Fibroblast of skin of left quadriceps (primary cell): ENCODE measurements around the gene CDKAL1.
A peak's percentile ranks its signal among the peaks of the same experiment; 100 is the strongest.
"Not testable (repeated sequence)": the region's sequence is repeated elsewhere in the genome, so short reads cannot be mapped to it uniquely, and the experiment has no call there.

Experiments
- DNase-seq, 2 experiments: peaks; one replicate each; pipeline ENCODE4 v3.0.0-alpha.2; 2013; ENCODE audit warnings: low read depth in 2 of 2

CDKAL1 gene

GRCh38 chr6:21067521-21067920, 533.3 kb downstream of the CDKAL1 start:
- no peak for DNase-seq

- no peak for DNase-seq
Observed at GRCh38 chr6:21070620-21071019, 536.4 kb downstream of the CDKAL1 start.

GRCh38 chr6:21071780-21072468, 537.7 kb downstream of the CDKAL1 start:
- no peak for DNase-seq

- no peak for DNase-seq
Observed at GRCh38 chr6:21073318-21073839, 539.1 kb downstream of the CDKAL1 start.

GRCh38 chr6:21074484-21074883, 540.2 kb downstream of the CDKAL1 start:
- DNase-seq, result no peak

GRCh38 chr6:21075986-21076385, 541.7 kb downstream of the CDKAL1 start:
- DNase-seq, result no peak

GRCh38 chr6:21078497-21078896, 544.2 kb downstream of the CDKAL1 start:
- no peak for DNase-seq

GRCh38 chr6:21079468-21080048, 545.3 kb downstream of the CDKAL1 start:
- peak; percentile 36 to 37 for DNase-seq

GRCh38 chr6:21080221-21080620, 546.0 kb downstream of the CDKAL1 start:
- DNase-seq, result no peak

GRCh38 chr6:21082091-21082490, 547.8 kb downstream of the CDKAL1 start:
- no peak for DNase-seq

- no peak for DNase-seq
Observed at GRCh38 chr6:21083708-21084107, 549.5 kb downstream of the CDKAL1 start.

- peak; percentile 39 for DNase-seq
Observed at GRCh38 chr6:21084656-21085055, 550.4 kb downstream of the CDKAL1 start.

- DNase-seq, result no peak
Observed at GRCh38 chr6:21085211-21085610, 551.0 kb downstream of the CDKAL1 start.

GRCh38 chr6:21085643-21086042, 551.4 kb downstream of the CDKAL1 start:
- no peak for DNase-seq

- DNase-seq, result no peak
Observed at GRCh38 chr6:21087188-21087587, 552.9 kb downstream of the CDKAL1 start.

GRCh38 chr6:21091411-21091810, 557.2 kb downstream of the CDKAL1 start:
- no peak for DNase-seq

- DNase-seq, result not testable (repeated sequence)
Observed at GRCh38 chr6:21092231-21092772, 558.0 kb downstream of the CDKAL1 start.

GRCh38 chr6:21095462-21095861, 561.2 kb downstream of the CDKAL1 start:
- DNase-seq, result no peak

GRCh38 chr6:21098134-21098533, 563.9 kb downstream of the CDKAL1 start:
- DNase-seq, result no peak

GRCh38 chr6:21098744-21099143, 564.5 kb downstream of the CDKAL1 start:
- DNase-seq, result no peak

GRCh38 chr6:21099338-21100314, 565.4 kb downstream of the CDKAL1 start:
- DNase-seq, result no peak

GRCh38 chr6:21100991-21101390, 566.7 kb downstream of the CDKAL1 start:
- DNase-seq, result no peak
